Kidney epithelial cell (primary cell): ENCODE results near the gene CXCL5. TPM values are rescaled to one million over a fixed set of nuclear protein-coding genes. Genes with fewer than 3 reads are reported as not detected.
"Not testable (repeated sequence)": the region's sequence is repeated elsewhere in the genome, so short reads cannot be mapped to it uniquely, and the experiment has no call there.

Experiments used
- DNase-seq: peaks from one replicate; pipeline ENCODE4 v3.0.0-alpha.2; 2010; ENCODE audit warnings: low read depth
- H3K27me3 ChIP-seq: 2 replicates; pipeline ENCODE4 v1.6.0; 2011; ENCODE audit warnings: low read length; ENCODE audit not compliant: control insufficient read depth, insufficient read depth
- H3K36me3 ChIP-seq: 2 replicates; pipeline ENCODE4 v1.5.1; 2011; ENCODE audit warnings: low read length; ENCODE audit not compliant: control insufficient read depth, insufficient read depth
- H3K4me3 ChIP-seq: 2 replicates; pipeline ENCODE4 v1.5.1; 2011; ENCODE audit warnings: low read depth, mild to moderate bottlenecking, control low read depth, low read length
- CTCF ChIP-seq: IDR thresholded peaks from 2 replicates; pipeline ENCODE4 v1.5.1; 2011; ENCODE audit warnings: mild to moderate bottlenecking, moderate library complexity, low read length, control low read depth, inconsistent platforms; ENCODE audit not compliant: insufficient read depth, poor library complexity, severe bottlenecking
- total RNA-seq: library from RNA; depleted of rRNA; stranded (reverse); fragments of >200 nt; gene quantifications from 2 replicates; pipeline ENCODE4 v1.2.3, GENCODE V29; 2015

CXCL5 gene
- total RNA-seq, 1 donor from 2014 or later, result 21.4 TPM

- Histone ChIP-seq H3K4me3 (no peak overlapping the region), H3K36me3 (no peaks in the 10 kb centered on the region), H3K27me3 (no peaks in the 10 kb centered on the region)
- no peak for TF ChIP-seq CTCF
- DNase-seq, result no peak
Observed at GRCh38 chr4:73989928-73990327, 8.5 kb downstream of the CXCL5 start.

GRCh38 chr4:73989031-73989430 is 9.4 kb downstream of the CXCL5 start:
- no peaks in the 10 kb centered on the region for H3K27me3 ChIP-seq
- H3K36me3 ChIP-seq, result no peaks in the 10 kb centered on the region
- no peak for TF ChIP-seq CTCF
- DNase-seq, result no peak
- no peak overlapping the region for H3K4me3 ChIP-seq

- TF ChIP-seq CTCF, result no peak
- Histone ChIP-seq H3K4me3 (no peak within 1 kb of the TSS), H3K27me3 (no peaks in the 10 kb centered on the region), H3K36me3 (no peaks in the 10 kb centered on the region)
- DNase-seq, result no peak
Observed at GRCh38 chr4:73988061-73988460, 10.4 kb downstream of the CXCL5 start, which contains the start of gene PPBP. PPBP (minus strand) TSS chr4:73988190; CDS start chr4:73988103, 87 bp downstream.

- no peak for DNase-seq
- no peak for TF ChIP-seq CTCF
- no peaks in the 10 kb centered on the region for H3K36me3 ChIP-seq
- no peak overlapping the region for H3K4me3 ChIP-seq
- H3K27me3 ChIP-seq, result no peaks in the 10 kb centered on the region
Observed at GRCh38 chr4:73985528-73985852, 13.0 kb downstream of the CXCL5 start.

GRCh38 chr4:73984736-73985527 is 13.5 kb downstream of the CXCL5 start:
- TF ChIP-seq CTCF, result no peak
- no peak for DNase-seq
- no peaks in the 10 kb centered on the region for H3K36me3 ChIP-seq
- no peak overlapping the region for H3K4me3 ChIP-seq
- no peaks in the 10 kb centered on the region for H3K27me3 ChIP-seq

- not testable (repeated sequence) for H3K36me3 ChIP-seq, H3K27me3 ChIP-seq, H3K4me3 ChIP-seq, DNase-seq
Observed at GRCh38 chr4:73981175-73981574, 17.3 kb downstream of the CXCL5 start.
